Measurements from ENCODE around the gene PARP3.
A peak's percentile ranks its signal among the peaks of the same experiment; 100 is the strongest.
"Not testable (repeated sequence)": the region's sequence is repeated elsewhere in the genome, so short reads cannot be mapped to it uniquely, and the experiment has no call there.

Gene PARP3

DNA sequence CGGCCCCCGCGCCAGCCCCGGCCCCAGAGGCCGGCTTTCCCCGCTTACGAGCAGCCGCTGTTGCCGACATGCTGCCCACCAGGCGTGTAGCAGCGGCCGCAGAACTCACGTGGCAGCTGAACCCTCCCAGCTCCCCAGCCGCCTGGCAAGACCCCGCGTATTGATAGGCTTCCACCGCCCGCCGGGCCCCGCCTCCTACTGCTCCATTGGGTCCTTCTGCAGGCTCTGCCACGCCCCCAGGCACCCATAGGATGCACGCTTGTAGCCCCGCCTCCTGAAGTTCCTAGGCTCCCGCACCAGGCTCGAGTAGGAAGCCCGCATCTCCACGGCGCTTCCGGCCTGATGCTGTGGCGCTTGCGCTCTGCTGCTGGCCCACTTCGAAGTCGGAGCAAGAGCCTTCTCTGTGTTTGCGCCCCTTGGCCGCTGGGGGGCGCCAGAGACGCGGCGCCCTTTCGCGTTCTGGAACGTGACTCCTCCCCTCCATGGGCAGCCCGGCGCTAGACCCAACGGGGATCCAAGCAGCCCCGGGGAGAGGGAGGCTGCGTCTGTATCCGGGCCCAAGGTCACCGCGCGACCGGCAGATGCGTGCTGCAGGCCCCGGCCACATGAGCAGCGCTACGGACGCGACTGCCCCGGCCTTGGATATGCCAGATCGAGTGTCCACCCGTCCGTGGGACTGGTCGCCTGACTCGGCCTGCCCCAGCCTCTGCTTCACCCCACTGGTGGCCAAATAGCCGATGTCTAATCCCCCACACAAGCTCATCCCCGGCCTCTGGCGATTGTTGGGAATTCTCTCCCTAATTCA, at the start of gene PARP3, which contains the start of gene RRP9:
Gene PARP3 (plus strand): TSS at position 566 of the 805 bp plus-strand sequence. CDS start 993 bp downstream, outside the sequence.
Gene RRP9 (minus strand): TSS at position 107 of the 805 bp plus-strand sequence. CDS start 37 bp downstream, at position 70.
- Mint-ChIP-seq H3K9me3 (no peaks in the 10 kb centered on the region), H3K4me1 (peaks cover 47% of the 10 kb centered on the region), H3K4me3 (peak within 1 kb of the TSS; percentile 92), H3K27ac (peak within 1 kb of the TSS; percentile 41), H3K36me3 (ENCODE audit: low read depth) (peaks cover 12% of the 10 kb centered on the region), H3K27me3 (ENCODE audit: low read depth, poor library complexity) (peaks cover 3% of the 10 kb centered on the region)
- peak; percentile 100 for DNase-seq
- TF ChIP-seq, protein P1, sequence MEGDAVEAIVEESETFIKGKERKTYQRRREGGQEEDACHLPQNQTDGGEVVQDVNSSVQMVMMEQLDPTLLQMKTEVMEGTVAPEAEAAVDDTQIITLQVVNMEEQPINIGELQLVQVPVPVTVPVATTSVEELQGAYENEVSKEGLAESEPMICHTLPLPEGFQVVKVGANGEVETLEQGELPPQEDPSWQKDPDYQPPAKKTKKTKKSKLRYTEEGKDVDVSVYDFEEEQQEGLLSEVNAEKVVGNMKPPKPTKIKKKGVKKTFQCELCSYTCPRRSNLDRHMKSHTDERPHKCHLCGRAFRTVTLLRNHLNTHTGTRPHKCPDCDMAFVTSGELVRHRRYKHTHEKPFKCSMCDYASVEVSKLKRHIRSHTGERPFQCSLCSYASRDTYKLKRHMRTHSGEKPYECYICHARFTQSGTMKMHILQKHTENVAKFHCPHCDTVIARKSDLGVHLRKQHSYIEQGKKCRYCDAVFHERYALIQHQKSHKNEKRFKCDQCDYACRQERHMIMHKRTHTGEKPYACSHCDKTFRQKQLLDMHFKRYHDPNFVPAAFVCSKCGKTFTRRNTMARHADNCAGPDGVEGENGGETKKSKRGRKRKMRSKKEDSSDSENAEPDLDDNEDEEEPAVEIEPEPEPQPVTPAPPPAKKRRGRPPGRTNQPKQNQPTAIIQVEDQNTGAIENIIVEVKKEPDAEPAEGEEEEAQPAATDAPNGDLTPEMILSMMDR (IDR thresholded peaks at IDR 0.05) = peak; percentile 99

DNA sequence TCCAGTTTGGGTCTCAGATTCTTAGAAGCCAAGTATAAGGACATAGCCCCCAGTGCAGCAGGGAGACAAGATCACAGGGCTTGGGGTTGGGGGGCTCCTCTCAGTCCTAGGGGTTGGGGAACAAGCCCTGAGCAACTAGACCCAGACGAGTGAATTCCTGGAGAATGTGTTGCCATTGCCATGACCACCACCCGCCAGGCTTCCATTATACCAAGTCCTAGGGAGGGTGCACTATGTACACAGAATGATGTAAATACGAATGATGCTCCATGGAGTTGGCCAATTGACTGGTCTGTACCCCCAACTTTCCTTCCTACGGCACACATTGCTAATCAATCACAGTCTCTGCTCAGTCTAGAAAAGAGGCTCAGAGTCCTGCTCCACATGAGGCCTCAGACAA, 47.8 kb upstream of the PARP3 start:
- no peak overlapping the region for H3K27ac Mint-ChIP-seq
- no peaks in the 10 kb centered on the region for H3K9me3 Mint-ChIP-seq
- no peaks in the 10 kb centered on the region for H3K36me3 Mint-ChIP-seq (ENCODE audit: low read depth)
- no peak for DNase-seq
- H3K4me3 Mint-ChIP-seq = no peak overlapping the region
- TF ChIP-seq, protein P1 (IDR thresholded peaks at IDR 0.05) = no peak
- no peaks in the 10 kb centered on the region for H3K4me1 Mint-ChIP-seq
- H3K27me3 Mint-ChIP-seq (ENCODE audit: low read depth, poor library complexity) = peaks cover 14% of the 10 kb centered on the region

DNA sequence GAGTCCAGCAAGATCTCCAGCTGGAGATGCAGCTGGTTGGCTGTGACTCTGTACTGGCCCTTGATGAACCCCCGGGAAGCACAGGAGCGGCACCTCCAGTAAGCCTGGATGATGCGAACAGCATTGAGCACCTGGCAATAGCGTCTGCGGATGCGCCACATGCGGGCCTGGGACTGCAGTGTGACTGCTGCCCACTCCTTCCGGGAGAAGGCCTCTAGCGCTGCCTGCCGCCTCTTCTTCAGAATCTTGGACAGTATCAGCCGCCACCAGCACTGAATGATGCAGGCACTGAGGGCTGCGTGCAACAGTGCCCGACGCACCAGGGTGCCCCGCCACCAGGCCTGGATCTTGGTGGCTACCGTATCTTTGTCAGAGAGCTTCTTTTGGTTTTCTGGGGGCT, 47.2 kb upstream of the PARP3 start:
- no peaks in the 10 kb centered on the region for H3K4me1 Mint-ChIP-seq
- H3K27ac Mint-ChIP-seq = no peak overlapping the region
- DNase-seq = no peak
- H3K9me3 Mint-ChIP-seq = no peaks in the 10 kb centered on the region
- TF ChIP-seq, protein P1 (IDR thresholded peaks at IDR 0.05) = no peak
- H3K4me3 Mint-ChIP-seq = no peak overlapping the region
- H3K36me3 Mint-ChIP-seq (ENCODE audit: low read depth) = no peaks in the 10 kb centered on the region
- H3K27me3 Mint-ChIP-seq (ENCODE audit: low read depth, poor library complexity) = peaks cover 14% of the 10 kb centered on the region

DNA sequence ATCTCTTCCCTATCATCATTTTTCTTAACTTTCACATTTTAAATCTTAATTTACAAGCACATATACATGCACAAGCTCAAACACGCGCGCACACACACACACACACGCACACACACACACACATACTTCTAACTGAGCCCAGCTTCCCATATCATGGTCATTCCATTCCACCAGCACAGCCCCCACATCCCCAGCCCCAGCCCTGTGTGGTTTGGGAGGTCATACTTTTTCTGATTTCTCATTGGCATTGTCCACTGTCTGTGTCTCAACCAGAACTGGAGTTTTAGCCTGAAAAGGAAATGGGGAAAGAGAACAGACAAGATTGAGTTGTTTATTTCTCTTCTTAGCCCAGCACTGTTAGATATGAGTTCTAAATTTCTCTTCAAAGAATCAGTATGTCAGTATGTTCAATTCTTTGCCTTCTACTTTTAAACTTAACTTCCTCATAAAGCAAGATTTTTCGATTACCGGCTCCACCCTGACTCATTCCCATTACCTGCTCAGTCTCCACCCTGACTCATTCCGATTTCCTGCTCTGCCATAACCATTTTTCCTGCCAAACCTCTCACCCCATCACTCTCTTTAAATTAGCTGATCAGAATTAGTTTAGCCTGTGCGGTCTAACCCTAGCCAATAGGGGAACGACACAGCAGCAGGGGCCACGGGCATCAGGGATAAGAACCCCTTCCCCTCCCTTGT, 45.4 kb upstream of the PARP3 start:
- TF ChIP-seq, protein P1 (IDR thresholded peaks at IDR 0.05) = no peak
- H3K27me3 Mint-ChIP-seq (ENCODE audit: low read depth, poor library complexity) = peaks cover 7% of the 10 kb centered on the region

DNA sequence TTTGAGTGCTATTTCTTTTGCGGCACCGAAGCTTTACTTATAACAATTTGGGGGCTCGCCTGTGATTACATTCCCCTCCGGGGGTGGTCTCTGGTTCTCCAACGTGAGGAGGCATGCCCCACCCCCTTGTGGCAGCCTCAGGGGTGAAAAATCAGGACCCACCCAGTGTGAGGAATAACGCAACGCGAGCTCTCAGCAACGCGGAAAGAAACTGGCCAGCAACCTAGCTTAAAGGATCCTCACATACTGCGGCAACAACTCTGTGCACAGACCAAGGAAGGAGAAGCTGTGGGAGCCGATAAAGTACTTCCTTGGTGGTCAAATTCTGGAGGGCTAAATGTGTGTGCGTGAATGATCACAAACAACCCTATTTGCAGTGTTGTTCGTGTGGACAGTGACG, 44.8 kb upstream of the PARP3 start:
- Mint-ChIP-seq H3K27me3 (ENCODE audit: low read depth, poor library complexity) (peaks cover 7% of the 10 kb centered on the region), H3K9me3 (no peaks in the 10 kb centered on the region), H3K36me3 (ENCODE audit: low read depth) (no peaks in the 10 kb centered on the region), H3K4me1 (no peaks in the 10 kb centered on the region), H3K27ac (no peak overlapping the region), H3K4me3 (no peak overlapping the region)
- no peak for DNase-seq
- TF ChIP-seq, protein P1 (IDR thresholded peaks at IDR 0.05) = no peak

More for the DNA sequence above, 45.4 kb upstream of the PARP3 start:
- Mint-ChIP-seq H3K9me3 (no peaks in the 10 kb centered on the region), H3K36me3 (ENCODE audit: low read depth) (no peaks in the 10 kb centered on the region), H3K4me1 (no peaks in the 10 kb centered on the region), H3K4me3 (no peak overlapping the region), H3K27ac (no peak overlapping the region)
- no peak for DNase-seq

DNA sequence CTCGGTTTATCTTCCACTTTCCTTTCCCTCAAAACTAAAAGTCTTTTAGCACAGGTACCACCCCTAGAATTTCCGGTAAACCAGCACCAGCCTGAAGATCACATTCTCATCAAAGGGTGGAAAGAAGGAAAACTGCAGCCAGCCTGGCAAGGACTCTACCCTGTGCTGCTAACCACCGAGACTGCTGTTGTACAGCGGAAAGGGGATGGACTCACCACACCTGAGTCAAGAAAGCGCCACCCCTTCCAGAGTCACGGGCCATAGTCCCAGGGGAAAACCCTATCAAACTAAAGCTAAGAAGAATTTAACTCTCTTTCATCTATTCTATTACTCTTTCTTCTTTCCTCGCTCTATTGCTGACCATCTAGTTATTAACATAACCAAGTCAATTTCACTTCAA, 42.1 kb upstream of the PARP3 start:
- H3K27me3 Mint-ChIP-seq (ENCODE audit: low read depth, poor library complexity); H3K27ac Mint-ChIP-seq; H3K9me3 Mint-ChIP-seq; H3K4me3 Mint-ChIP-seq; H3K36me3 Mint-ChIP-seq (ENCODE audit: low read depth); H3K4me1 Mint-ChIP-seq; DNase-seq: not testable (repeated sequence)

DNA sequence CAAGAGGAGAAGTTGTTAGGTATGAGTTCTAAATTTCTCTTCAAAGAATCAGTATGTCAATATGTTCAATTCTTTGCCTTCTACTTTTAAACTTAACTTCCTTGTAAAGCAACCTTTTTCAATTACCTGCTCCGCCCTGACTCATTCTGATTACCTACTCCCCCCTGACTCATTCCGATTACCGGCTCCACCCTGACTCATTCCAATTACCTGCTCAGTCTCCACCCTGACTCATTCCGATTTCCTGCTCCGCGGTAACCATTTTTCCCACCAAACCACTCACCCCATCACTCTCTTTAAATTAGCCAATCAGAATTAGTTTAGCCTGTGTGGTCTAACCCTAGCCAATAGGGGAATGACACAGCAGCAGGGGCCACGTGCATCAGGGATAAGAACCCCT, 39.8 kb upstream of the PARP3 start:
- not testable (repeated sequence) for DNase-seq; H3K36me3 Mint-ChIP-seq (ENCODE audit: low read depth); H3K4me3 Mint-ChIP-seq; H3K27ac Mint-ChIP-seq; H3K4me1 Mint-ChIP-seq; H3K27me3 Mint-ChIP-seq (ENCODE audit: low read depth, poor library complexity)
- peaks cover 33% of the 10 kb centered on the region for H3K9me3 Mint-ChIP-seq
